ENCODE results near the gene MRPS11. TPM values are rescaled to one million over a fixed set of nuclear protein-coding genes. Genes with fewer than 3 reads are reported as not detected.

The MRPS11 gene
- total RNA-seq, 1 experiment from 2014 or later: 48.4 TPM

DNA sequence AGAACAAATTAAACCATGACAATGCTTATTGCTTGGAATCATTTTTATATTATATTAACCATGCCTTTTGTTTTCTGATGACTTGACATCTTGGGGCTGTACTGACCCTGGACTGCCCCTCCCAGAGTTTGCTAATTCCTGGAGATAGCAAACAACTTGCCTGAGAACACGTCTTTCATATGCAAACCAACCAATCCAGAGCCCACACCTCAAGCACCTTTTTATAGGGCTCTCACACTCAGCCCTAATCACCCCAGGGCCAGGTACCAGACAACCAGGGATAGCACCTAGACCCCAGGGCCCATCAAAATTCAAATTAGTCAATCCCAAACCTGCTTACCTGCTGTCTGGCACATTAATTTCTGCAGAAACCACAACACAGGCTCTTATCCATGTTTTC, 36.9 kb downstream of the MRPS11 start:
- Histone ChIP-seq H3K36me3 (ENCODE audit: control insufficient read depth, insufficient read depth, low read length) (no peaks in the 10 kb centered on the region), H3K27me3 (replicated peaks; ENCODE audit: control insufficient read depth, insufficient read depth, low read length) (no peaks in the 10 kb centered on the region), H3K9me3 (no peaks in the 10 kb centered on the region), H3K4me1 (no peaks in the 10 kb centered on the region), H3K4me3 (ENCODE audit: low read depth, low read length) (no peak overlapping the region)
- intact Hi-C loops (cut with micrococcal nuclease; ENCODE audit: unreplicated experiment): no loop called here
- Mint-ChIP-seq H3K9me3 (ENCODE audit: unreplicated experiment) (no peaks in the 10 kb centered on the region), H3K27me3 (ENCODE audit: insufficient read depth, unreplicated experiment) (no peaks in the 10 kb centered on the region), H3K4me3 (ENCODE audit: unreplicated experiment) (no peak overlapping the region), H3K4me1 (ENCODE audit: low read depth, unreplicated experiment) (no peaks in the 10 kb centered on the region), H3K36me3 (ENCODE audit: insufficient read depth, unreplicated experiment) (no peaks in the 10 kb centered on the region), H3K27ac (ENCODE audit: unreplicated experiment) (no peak overlapping the region)
- ChIA-PET POLR2A (no interaction called here), CTCF (no interaction called here)
- no TSS peak for BruUV-seq (replicated peaks)
- no peak for DNase-seq
- TF ChIP-seq, protein P1, sequence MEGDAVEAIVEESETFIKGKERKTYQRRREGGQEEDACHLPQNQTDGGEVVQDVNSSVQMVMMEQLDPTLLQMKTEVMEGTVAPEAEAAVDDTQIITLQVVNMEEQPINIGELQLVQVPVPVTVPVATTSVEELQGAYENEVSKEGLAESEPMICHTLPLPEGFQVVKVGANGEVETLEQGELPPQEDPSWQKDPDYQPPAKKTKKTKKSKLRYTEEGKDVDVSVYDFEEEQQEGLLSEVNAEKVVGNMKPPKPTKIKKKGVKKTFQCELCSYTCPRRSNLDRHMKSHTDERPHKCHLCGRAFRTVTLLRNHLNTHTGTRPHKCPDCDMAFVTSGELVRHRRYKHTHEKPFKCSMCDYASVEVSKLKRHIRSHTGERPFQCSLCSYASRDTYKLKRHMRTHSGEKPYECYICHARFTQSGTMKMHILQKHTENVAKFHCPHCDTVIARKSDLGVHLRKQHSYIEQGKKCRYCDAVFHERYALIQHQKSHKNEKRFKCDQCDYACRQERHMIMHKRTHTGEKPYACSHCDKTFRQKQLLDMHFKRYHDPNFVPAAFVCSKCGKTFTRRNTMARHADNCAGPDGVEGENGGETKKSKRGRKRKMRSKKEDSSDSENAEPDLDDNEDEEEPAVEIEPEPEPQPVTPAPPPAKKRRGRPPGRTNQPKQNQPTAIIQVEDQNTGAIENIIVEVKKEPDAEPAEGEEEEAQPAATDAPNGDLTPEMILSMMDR (IDR thresholded peaks at IDR 0.05; ENCODE audit: insufficient read depth in 1 of 2, low read depth in 1 of 2, low read length in 1 of 2, severe bottlenecking in 1 of 2, unreplicated experiment in 1 of 2): no peak

DNA sequence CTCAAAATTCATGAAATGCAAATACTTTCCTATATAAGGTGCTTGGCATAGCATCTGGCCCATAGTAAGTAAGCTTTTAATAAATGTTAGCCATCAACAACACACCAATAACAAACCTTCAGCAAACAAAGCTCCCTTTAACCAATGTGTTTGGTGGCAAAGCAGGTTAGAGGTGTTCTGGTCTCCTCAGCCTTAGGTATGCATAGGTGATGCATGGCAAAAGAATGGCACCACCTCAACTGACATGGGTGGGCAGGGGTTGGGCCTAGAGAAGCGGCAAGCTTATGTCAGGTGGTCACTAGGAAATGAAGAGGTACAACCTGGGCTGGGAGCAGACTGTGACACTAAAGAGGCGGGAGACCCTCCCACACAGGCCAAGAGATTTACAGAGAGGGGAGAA, 38.2 kb downstream of the MRPS11 start:
- POLR2A ChIA-PET: no interaction called here
- BruUV-seq (replicated peaks): no TSS peak

DNA sequence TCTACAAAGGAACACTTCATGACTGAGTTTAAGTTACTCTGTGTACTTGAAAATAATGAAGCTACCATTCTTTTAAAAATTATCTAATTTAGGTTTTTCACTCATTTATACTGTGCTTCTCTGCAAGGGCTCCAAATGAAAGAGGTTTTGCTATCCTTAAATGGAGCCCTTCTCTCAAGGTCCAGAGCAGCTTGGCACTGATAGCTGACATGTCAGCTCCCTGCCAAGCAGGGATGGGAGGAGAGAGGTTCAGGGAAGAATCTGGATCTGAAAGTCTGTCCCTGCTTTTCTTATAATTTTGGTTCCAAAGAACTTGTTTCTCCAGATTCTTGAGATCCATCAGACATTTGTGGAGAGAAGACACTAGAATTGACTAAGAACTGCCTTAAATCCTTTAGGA, 39.1 kb downstream of the MRPS11 start:
- BruUV-seq (replicated peaks): no TSS peak
- CTCF ChIA-PET: no interaction called here
- Histone ChIP-seq H3K9me3 (no peaks in the 10 kb centered on the region), H3K4me1 (no peaks in the 10 kb centered on the region), H3K4me3 (ENCODE audit: low read depth, low read length) (no peak overlapping the region), H3K27me3 (replicated peaks; ENCODE audit: control insufficient read depth, insufficient read depth, low read length) (no peaks in the 10 kb centered on the region), H3K36me3 (ENCODE audit: control insufficient read depth, insufficient read depth, low read length) (no peaks in the 10 kb centered on the region)
- Mint-ChIP-seq H3K9me3 (ENCODE audit: unreplicated experiment) (no peaks in the 10 kb centered on the region), H3K27ac (ENCODE audit: unreplicated experiment) (no peak overlapping the region), H3K27me3 (ENCODE audit: insufficient read depth, unreplicated experiment) (no peaks in the 10 kb centered on the region), H3K4me1 (ENCODE audit: low read depth, unreplicated experiment) (no peaks in the 10 kb centered on the region), H3K36me3 (ENCODE audit: insufficient read depth, unreplicated experiment) (no peaks in the 10 kb centered on the region), H3K4me3 (ENCODE audit: unreplicated experiment) (no peak overlapping the region)
- intact Hi-C loops (cut with micrococcal nuclease; ENCODE audit: unreplicated experiment): no loop called here
- DNase-seq: no peak
- POLR2A ChIA-PET: no interaction called here
- TF ChIP-seq, protein P1 (IDR thresholded peaks at IDR 0.05; ENCODE audit: insufficient read depth in 1 of 2, low read depth in 1 of 2, low read length in 1 of 2, severe bottlenecking in 1 of 2, unreplicated experiment in 1 of 2): no peak

More for the DNA sequence above, 38.2 kb downstream of the MRPS11 start:
- no peaks in the 10 kb centered on the region for H3K27me3 ChIP-seq (replicated peaks; ENCODE audit: control insufficient read depth, insufficient read depth, low read length)
- no peak overlapping the region for H3K4me3 ChIP-seq (ENCODE audit: low read depth, low read length)
- no peaks in the 10 kb centered on the region for H3K9me3 Mint-ChIP-seq (ENCODE audit: unreplicated experiment)
- no peaks in the 10 kb centered on the region for H3K36me3 ChIP-seq (ENCODE audit: control insufficient read depth, insufficient read depth, low read length)
- H3K27ac Mint-ChIP-seq (ENCODE audit: unreplicated experiment): no peak overlapping the region
- no peaks in the 10 kb centered on the region for H3K9me3 ChIP-seq
- H3K4me3 Mint-ChIP-seq (ENCODE audit: unreplicated experiment): no peak overlapping the region
- no peaks in the 10 kb centered on the region for H3K4me1 Mint-ChIP-seq (ENCODE audit: low read depth, unreplicated experiment)
- CTCF ChIA-PET: no interaction called here
- TF ChIP-seq, protein P1 (IDR thresholded peaks at IDR 0.05; ENCODE audit: insufficient read depth in 1 of 2, low read depth in 1 of 2, low read length in 1 of 2, severe bottlenecking in 1 of 2, unreplicated experiment in 1 of 2): no peak
- H3K27me3 Mint-ChIP-seq (ENCODE audit: insufficient read depth, unreplicated experiment): no peaks in the 10 kb centered on the region
- no peak for DNase-seq
- no peaks in the 10 kb centered on the region for H3K36me3 Mint-ChIP-seq (ENCODE audit: insufficient read depth, unreplicated experiment)
- no peaks in the 10 kb centered on the region for H3K4me1 ChIP-seq
- intact Hi-C loops (cut with micrococcal nuclease; ENCODE audit: unreplicated experiment): no loop called here

Measured in Caco-2 (cell line).